Measurements from ENCODE around the gene GALNT14. TPM values are rescaled to one million over a fixed set of nuclear protein-coding genes. Genes with fewer than 3 reads are reported as not detected.

The GALNT14 gene
- total and polyA plus RNA-seq, 9 of the 15 experiments (the other 6 are each of a cell fraction or from before 2014, with no cell fraction given): 0.11 TPM; not detected in 8

DNA sequence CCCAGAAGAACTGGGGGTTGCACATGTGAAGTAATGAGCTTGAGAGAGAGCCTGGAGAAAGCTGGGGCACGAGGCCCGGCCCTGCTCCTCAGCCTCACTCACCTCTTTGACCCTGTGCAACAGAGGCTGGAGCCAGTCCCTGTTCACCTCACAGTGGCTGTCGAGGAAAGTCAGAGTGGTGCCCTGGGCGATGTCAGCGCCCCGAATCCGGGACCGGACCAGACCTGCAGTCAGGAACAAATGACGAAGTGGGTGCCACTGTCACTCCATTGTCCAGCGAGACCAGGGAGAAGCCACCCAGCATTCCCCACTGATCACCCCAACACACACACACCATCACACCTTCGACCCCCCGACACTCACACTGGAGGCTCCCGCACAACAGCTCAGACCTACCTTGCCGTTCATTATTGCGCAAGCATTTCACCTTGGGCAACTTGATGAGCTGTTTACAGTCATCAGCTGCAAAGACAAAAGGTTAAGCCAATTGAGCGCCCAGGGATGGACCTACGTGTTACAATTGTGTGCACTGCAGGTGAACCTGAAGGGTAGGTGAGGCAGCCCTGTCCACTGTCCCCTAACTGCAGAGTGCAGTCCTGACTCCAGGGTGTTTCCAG lies 182.6 kb downstream of the GALNT14 start:
- intact Hi-C loops (cut with micrococcal nuclease): no loop called here
- in situ Hi-C loops (cut with MboI): no loop called here
- no peaks in the 10 kb centered on the region for H3K9me1 ChIP-seq (ENCODE audit: control insufficient read depth, insufficient read depth, low read length)

DNA sequence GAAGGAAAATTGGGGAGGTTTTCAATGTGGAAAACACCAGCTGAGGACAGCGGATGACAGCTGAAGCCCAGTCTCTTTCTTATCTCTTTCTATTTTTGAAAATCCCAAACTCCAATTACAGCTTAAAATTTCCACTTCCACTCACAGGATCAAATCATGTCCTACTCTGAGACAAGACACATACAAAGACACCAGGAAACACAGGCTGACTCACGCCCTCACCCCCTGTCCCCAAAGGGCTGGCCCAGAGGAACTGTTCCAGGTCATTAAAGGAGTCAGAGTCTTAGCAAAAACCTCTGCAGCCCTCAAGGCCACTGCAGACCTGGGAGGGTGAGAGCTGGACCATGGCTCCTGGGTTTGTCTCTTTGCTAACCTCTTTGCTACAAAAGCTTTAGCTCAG lies 187.9 kb downstream of the GALNT14 start:
- ChIA-PET POLR2A (no interaction called here), CTCF (ENCODE audit: low intra/inter-chr PET ratio) (no interaction called here)
- BruUV-seq (replicated peaks): no TSS peak
- no peaks in the 10 kb centered on the region for H3K9me1 ChIP-seq (ENCODE audit: control insufficient read depth, insufficient read depth, low read length)
- H3K4me1 ChIP-seq (replicated peaks in 1 of 2; ENCODE audit: control insufficient read depth in 2 of 2, insufficient read depth in 2 of 2, low read length in 2 of 2): no peaks in the 10 kb centered on the region
- no peak overlapping the region for H3K4me3 ChIP-seq
- 0% methylated on average over 2 of the region's 2 CpGs for WGBS (ENCODE audit: insufficient coverage, low coverage, missing lambda C conversion rate)
- H3K36me3 ChIP-seq (ENCODE audit: control insufficient read depth, insufficient read depth, low read length): no peaks in the 10 kb centered on the region
- no peak overlapping the region for H3K27ac ChIP-seq (ENCODE audit: extremely low read depth, low read depth, low read length)
- ATAC-seq: no peak
- intact Hi-C loops (cut with micrococcal nuclease): no loop called here
- H3K4me2 ChIP-seq (ENCODE audit: insufficient read depth, low read length): no peak overlapping the region
- FAIRE-seq: no peak
- H3K9ac ChIP-seq (ENCODE audit: insufficient read depth in 1 of 2, low read depth in 2 of 2, low read length in 2 of 2): no peak overlapping the region
- H3K27me3 ChIP-seq (ENCODE audit: control insufficient read depth in 2 of 2, insufficient read depth in 2 of 2, low read length in 2 of 2): peaks cover 0 to 12% of the 10 kb centered on the region in 2 experiments; a peak in 2 of 5 replicates
- no peak for DNase-seq (ENCODE audit: extremely low read depth in 1 of 4, low spot score in 3 of 4)
- H3K79me2 ChIP-seq (ENCODE audit: control insufficient read depth, insufficient read depth, low read length): no peaks in the 10 kb centered on the region
- in situ Hi-C loops (cut with MboI): no loop called here
- H3K9me3 ChIP-seq (replicated peaks; ENCODE audit: control insufficient read depth, insufficient read depth, low read depth, low read length): no peaks in the 10 kb centered on the region
- H4K20me1 ChIP-seq (replicated peaks; ENCODE audit: control insufficient read depth, insufficient read depth, low read length): no peaks in the 10 kb centered on the region; the same call in 1 of the 2 replicates
- no peak overlapping the region for H2AFZ ChIP-seq (ENCODE audit: low read depth, low read length)
- TF ChIP-seq ZNF41 (CRISPR knock-in tag; conservative IDR thresholded peaks at IDR 0.05) (no peak), THRAP3 (IDR thresholded peaks at IDR 0.05; ENCODE audit: borderline replicate concordance) (no peak), PHB2 (IDR thresholded peaks at IDR 0.05; ENCODE audit: low read depth) (no peak), HEY1 (CRISPR knock-in tag; IDR thresholded peaks at IDR 0.05; ENCODE audit: borderline replicate concordance) (no peak), CBFA2T2 (conservative IDR thresholded peaks at IDR 0.05) (no peak), ILF3 (IDR thresholded peaks at IDR 0.05; ENCODE audit: borderline replicate concordance) (no peak), DIDO1 (tag; IDR thresholded peaks at IDR 0.05; ENCODE audit: low read depth) (no peak), ZNF311 (CRISPR knock-in tag; IDR thresholded peaks at IDR 0.05) (no peak), ZNF551 (CRISPR knock-in tag; IDR thresholded peaks at IDR 0.05) (no peak), ZNF274 (IDR thresholded peaks at IDR 0.05; ENCODE audit: borderline replicate concordance, low read depth, low read length) (no peak), NFE2 (IDR thresholded peaks at IDR 0.05; ENCODE audit: low read depth) (no peak)
- TF ChIP-seq, protein P1, sequence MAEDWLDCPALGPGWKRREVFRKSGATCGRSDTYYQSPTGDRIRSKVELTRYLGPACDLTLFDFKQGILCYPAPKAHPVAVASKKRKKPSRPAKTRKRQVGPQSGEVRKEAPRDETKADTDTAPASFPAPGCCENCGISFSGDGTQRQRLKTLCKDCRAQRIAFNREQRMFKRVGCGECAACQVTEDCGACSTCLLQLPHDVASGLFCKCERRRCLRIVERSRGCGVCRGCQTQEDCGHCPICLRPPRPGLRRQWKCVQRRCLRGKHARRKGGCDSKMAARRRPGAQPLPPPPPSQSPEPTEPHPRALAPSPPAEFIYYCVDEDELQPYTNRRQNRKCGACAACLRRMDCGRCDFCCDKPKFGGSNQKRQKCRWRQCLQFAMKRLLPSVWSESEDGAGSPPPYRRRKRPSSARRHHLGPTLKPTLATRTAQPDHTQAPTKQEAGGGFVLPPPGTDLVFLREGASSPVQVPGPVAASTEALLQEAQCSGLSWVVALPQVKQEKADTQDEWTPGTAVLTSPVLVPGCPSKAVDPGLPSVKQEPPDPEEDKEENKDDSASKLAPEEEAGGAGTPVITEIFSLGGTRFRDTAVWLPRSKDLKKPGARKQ (CRISPR knock-in tag; IDR thresholded peaks at IDR 0.05): no peak
- TF ChIP-seq, protein P2, sequence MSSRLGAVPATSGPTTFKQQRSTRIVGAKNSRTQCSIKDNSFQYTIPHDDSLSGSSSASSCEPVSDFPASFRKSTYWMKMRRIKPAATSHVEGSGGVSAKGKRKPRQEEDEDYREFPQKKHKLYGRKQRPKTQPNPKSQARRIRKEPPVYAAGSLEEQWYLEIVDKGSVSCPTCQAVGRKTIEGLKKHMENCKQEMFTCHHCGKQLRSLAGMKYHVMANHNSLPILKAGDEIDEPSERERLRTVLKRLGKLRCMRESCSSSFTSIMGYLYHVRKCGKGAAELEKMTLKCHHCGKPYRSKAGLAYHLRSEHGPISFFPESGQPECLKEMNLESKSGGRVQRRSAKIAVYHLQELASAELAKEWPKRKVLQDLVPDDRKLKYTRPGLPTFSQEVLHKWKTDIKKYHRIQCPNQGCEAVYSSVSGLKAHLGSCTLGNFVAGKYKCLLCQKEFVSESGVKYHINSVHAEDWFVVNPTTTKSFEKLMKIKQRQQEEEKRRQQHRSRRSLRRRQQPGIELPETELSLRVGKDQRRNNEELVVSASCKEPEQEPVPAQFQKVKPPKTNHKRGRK (tag; IDR thresholded peaks at IDR 0.05): no peak

More for the DNA sequence above, 182.6 kb downstream of the GALNT14 start:
- CTCF ChIA-PET (ENCODE audit: low intra/inter-chr PET ratio): no interaction called here
- Histone ChIP-seq H3K27ac (ENCODE audit: extremely low read depth, low read depth, low read length) (no peak overlapping the region), H4K20me1 (replicated peaks; ENCODE audit: control insufficient read depth, insufficient read depth, low read length) (no peaks in the 10 kb centered on the region), H3K27me3 (ENCODE audit: control insufficient read depth in 2 of 2, insufficient read depth in 2 of 2, low read length in 2 of 2) (peaks cover 2 to 49% of the 10 kb centered on the region in 2 experiments; a peak in 4 of 5 replicates), H2AFZ (ENCODE audit: low read depth, low read length) (no peak overlapping the region), H3K4me1 (replicated peaks in 1 of 2; ENCODE audit: control insufficient read depth in 2 of 2, insufficient read depth in 2 of 2, low read length in 2 of 2) (no peaks in the 10 kb centered on the region), H3K4me3 (no peak overlapping the region), H3K4me2 (ENCODE audit: insufficient read depth, low read length) (no peak overlapping the region), H3K79me2 (ENCODE audit: control insufficient read depth, insufficient read depth, low read length) (no peaks in the 10 kb centered on the region), H3K36me3 (ENCODE audit: control insufficient read depth, insufficient read depth, low read length) (no peaks in the 10 kb centered on the region), H3K9ac (ENCODE audit: insufficient read depth in 1 of 2, low read depth in 2 of 2, low read length in 2 of 2) (no peak overlapping the region), H3K9me3 (replicated peaks; ENCODE audit: control insufficient read depth, insufficient read depth, low read depth, low read length) (no peaks in the 10 kb centered on the region)
- POLR2A ChIA-PET: no interaction called here
- WGBS (ENCODE audit: insufficient coverage, low coverage, missing lambda C conversion rate): under 1% methylated on average over 17 of the region's 17 CpGs
- FAIRE-seq (no peak), DNase-seq (ENCODE audit: extremely low read depth in 1 of 4, low spot score in 3 of 4) (no peak), ATAC-seq (no peak)
- TF ChIP-seq CEBPB (tag; IDR thresholded peaks at IDR 0.05) (peak; percentile 78), KHSRP (IDR thresholded peaks at IDR 0.05) (no peak), CEBPG (CRISPR knock-in tag; IDR thresholded peaks at IDR 0.05) (peak; percentile 38; the same call in 1 of the 2 replicates), CEBPG (tag; conservative IDR thresholded peaks at IDR 0.05 in 1 of 2, IDR thresholded peaks at IDR 0.05 in 1 of 2) (peak; percentile 10 to 68; a peak in 2 of 4 replicates)
- BruUV-seq (replicated peaks): no TSS peak
